SK-N-SH (cell line): Measurements from ENCODE around the gene GRM7. TPM values are rescaled to one million over a fixed set of nuclear protein-coding genes. Genes with fewer than 3 reads are reported as not detected.
A peak's percentile ranks its signal among the peaks of the same experiment; 100 is the strongest.

Experiments used
- CTCF ChIA-PET: fragments of 300-600, 350-600 bp; formaldehyde crosslinking; extraction: SDS; loops from one replicate; lab custom pipeline; 2021; lab: Yijun Ruan, JAX
- POLR2A ChIA-PET: fragments of 350-600 bp; sonication (Branson Sonifier 250); formaldehyde crosslinking; extraction: SDS; loops from one replicate; lab custom pipeline; 2020; ENCODE audit warnings: antibody characterized with exemption, inconsistent platforms; lab: Yijun Ruan, JAX
- DNase-seq: peaks from one replicate; pipeline ENCODE4 v3.0.0; 2012
- H2AFZ ChIP-seq: fragments of 200-600 bp; sonication (generic); 2 replicates; pipeline ENCODE4 v1.8.1; 2016; ENCODE audit warnings: antibody characterized with exemption, mild to moderate bottlenecking, low read depth
- H3F3A ChIP-seq: fragments of 200-600 bp; sonication (generic); replicated peaks from 2 replicates; pipeline ENCODE3; 2016; ENCODE audit warnings: antibody characterized with exemption, mild to moderate bottlenecking; ENCODE audit not compliant: insufficient read depth
- H3K27ac ChIP-seq, 2 experiments: fragments of 200-500 bp in 1 of 2; fragments of 200-600 bp in 1 of 2; sonication (Bioruptor generic) in 1 of 2; sonication (generic), shearing (Covaris generic) in 1 of 2; 2 replicates each; pipeline versions ENCODE4 v1.5.1 to v1.6.1; 2014 to 2016; ENCODE audit warnings: low read depth in 2 of 2, inconsistent platforms in 1 of 2, low read length in 1 of 2, mild to moderate bottlenecking in 1 of 2, mixed read lengths in 1 of 2
- H3K27me3 ChIP-seq: fragments of 200-600 bp; sonication (generic), shearing (Covaris generic); 2 replicates; pipeline ENCODE4 v1.6.1; 2016; ENCODE audit warnings: mixed run types; ENCODE audit not compliant: insufficient read depth
- H3K36me3 ChIP-seq, 2 experiments: fragments of 200-500 bp in 1 of 2; fragments of 200-600 bp in 1 of 2; sonication (Bioruptor generic) in 1 of 2; sonication (generic) in 1 of 2; replicated peaks in 1 of 2; 2 replicates each; pipeline versions ENCODE3 to v1.5.1; 2014 to 2016; ENCODE audit warnings: low read length in 1 of 2, mild to moderate bottlenecking in 1 of 2; ENCODE audit not compliant: insufficient read depth in 2 of 2, control insufficient read depth in 1 of 2
- H3K4me1 ChIP-seq, 2 experiments: fragments of 200-500 bp in 1 of 2; fragments of 200-600 bp in 1 of 2; sonication (Bioruptor generic) in 1 of 2; sonication (generic), shearing (Covaris generic) in 1 of 2; 2 replicates each; pipeline versions ENCODE4 v1.5.1 to v1.6.1; 2014 to 2016; ENCODE audit warnings: low read depth in 1 of 2, low read length in 1 of 2, mixed run types in 1 of 2; ENCODE audit not compliant: insufficient read depth in 2 of 2, control insufficient read depth in 1 of 2
- H3K4me2 ChIP-seq: fragments of 200-600 bp; sonication (generic), shearing (Covaris generic); 2 replicates; pipeline ENCODE4 v1.6.1; 2017; ENCODE audit warnings: mixed run types
- H3K4me3 ChIP-seq, 2 experiments: fragments of 200-500 bp in 1 of 2; fragments of 200-600 bp in 1 of 2; sonication (Bioruptor generic) in 1 of 2; sonication (generic), shearing (Covaris generic) in 1 of 2; 2 replicates each; pipeline versions ENCODE4 v1.5.1 to v1.8.1; 2014 to 2016; ENCODE audit warnings: low read depth in 2 of 2, inconsistent platforms in 1 of 2, low read length in 1 of 2, mild to moderate bottlenecking in 1 of 2, mixed read lengths in 1 of 2, moderate library complexity in 1 of 2
- H3K79me2 ChIP-seq: fragments of 200-600 bp; sonication (generic); 2 replicates; pipeline ENCODE4 v1.8.1; 2017; ENCODE audit warnings: mild to moderate bottlenecking; ENCODE audit not compliant: insufficient read depth
- H3K9ac ChIP-seq: fragments of 200-600 bp; sonication (generic); 2 replicates; pipeline ENCODE4 v1.6.1; 2017; ENCODE audit warnings: mixed run types
- H3K9me2 ChIP-seq: fragments of 200-600 bp; sonication (generic); 2 replicates; pipeline ENCODE4 v1.6.1; 2017; ENCODE audit warnings: mixed run types
- H3K9me3 ChIP-seq: fragments of 200-600 bp; sonication (generic); 2 replicates; pipeline ENCODE4 v1.6.1; 2017; ENCODE audit warnings: mixed run types, mild to moderate bottlenecking, moderate library complexity
- H4K20me1 ChIP-seq: fragments of 200-600 bp; sonication (generic); 2 replicates; pipeline ENCODE4 v1.6.1; 2017; ENCODE audit warnings: mild to moderate bottlenecking, mixed run types; ENCODE audit not compliant: insufficient read depth
- EZH2phosphoT487 ChIP-seq: fragments of 200-600 bp; sonication (generic); IDR thresholded peaks from 2 replicates; pipeline ENCODE4 v1.6.1; 2017; ENCODE audit warnings: low read depth, mixed run types, mild to moderate bottlenecking, antibody characterized with exemption, moderate library complexity, borderline replicate concordance
- FOSL2 ChIP-seq: IDR thresholded peaks from 2 replicates; pipeline ENCODE4 v1.4.0; 2012; ENCODE audit warnings: low read depth, mild to moderate bottlenecking, moderate library complexity, borderline replicate concordance
- FOXM1 ChIP-seq: IDR thresholded peaks from 2 replicates; pipeline ENCODE4 v1.4.0; 2012; ENCODE audit warnings: low read depth, mild to moderate bottlenecking
- GABPA ChIP-seq: IDR thresholded peaks from 2 replicates; pipeline ENCODE4 v1.4.0; 2012; ENCODE audit warnings: low read depth, mild to moderate bottlenecking
- IRF3 ChIP-seq: fragments of 150-350 bp; IDR thresholded peaks from 2 replicates; pipeline ENCODE4 v1.6.1; 2016; ENCODE audit warnings: mild to moderate bottlenecking, low read depth, low read length
- JUND ChIP-seq: IDR thresholded peaks from 2 replicates; pipeline ENCODE4 v1.4.0; 2012
- NFIC ChIP-seq: IDR thresholded peaks from 2 replicates; pipeline ENCODE4 v1.4.0; 2012; ENCODE audit warnings: borderline replicate concordance
- NRF1 ChIP-seq: IDR thresholded peaks from 2 replicates; pipeline ENCODE4 v1.6.1; 2012; ENCODE audit warnings: low read depth, mild to moderate bottlenecking, low read length
- PBX3 ChIP-seq: IDR thresholded peaks from 2 replicates; pipeline ENCODE4; 2012
- RCOR1 ChIP-seq: fragments of 150-350 bp; IDR thresholded peaks from 2 replicates; pipeline ENCODE4 v1.6.1; 2017; ENCODE audit warnings: antibody characterized with exemption, low read length
- RFX5 ChIP-seq: IDR thresholded peaks from 2 replicates; pipeline ENCODE4 v1.6.1; 2012; ENCODE audit warnings: mild to moderate bottlenecking, improper control_type of control experiment, low read length
- SIN3A ChIP-seq: IDR thresholded peaks from 2 replicates; pipeline ENCODE4 v1.6.1; 2012; ENCODE audit warnings: low read depth, mild to moderate bottlenecking, low read length, moderate library complexity, borderline replicate concordance
- SMC3 ChIP-seq: IDR thresholded peaks from 2 replicates; pipeline ENCODE4 v1.6.1; 2012; ENCODE audit warnings: low read depth, low read length, improper control_type of control experiment
- TAF1 ChIP-seq: IDR thresholded peaks from 2 replicates; pipeline ENCODE4 v1.6.1; 2012; ENCODE audit warnings: low read depth, mild to moderate bottlenecking, low read length, moderate library complexity, borderline replicate concordance
- USF2 ChIP-seq: fragments of 150-350 bp; IDR thresholded peaks from 2 replicates; pipeline ENCODE4 v1.6.1; 2017; ENCODE audit warnings: antibody characterized with exemption, low read length, low read depth, borderline replicate concordance
- WGBS: methylation state at CpG from one replicate; pipeline ENCODE4 v1.1.6; 2017; ENCODE audit warnings: low lambda C conversion rate; 5-methylcytosine and 5-hydroxymethylcytosine counted together
- polyA plus RNA-seq, 3 experiments: library from polyadenylated mRNA; depleted of rRNA; stranded (reverse); fragments of >200 nt; gene quantifications; 2 replicates each; pipeline ENCODE4 v1.2.3, GENCODE V29; 2012
- TF ChIP-seq, protein P1 (sequence below): fragments of 200-600 bp; sonication (generic); IDR thresholded peaks from 2 replicates; pipeline ENCODE4 v1.6.1; 2017; ENCODE audit warnings: antibody characterized with exemption, mild to moderate bottlenecking, moderate library complexity
- TF ChIP-seq, protein P2 (sequence below): IDR thresholded peaks from 2 replicates; pipeline ENCODE4 v1.4.0; 2012; ENCODE audit warnings: low read depth, borderline replicate concordance
- TF ChIP-seq, protein P3 (sequence below): IDR thresholded peaks from 2 replicates; pipeline ENCODE4 v1.4.0; 2012; ENCODE audit warnings: low read depth
- TF ChIP-seq, protein P4 (sequence below): IDR thresholded peaks from 2 replicates; pipeline ENCODE4 v1.6.1; 2012; ENCODE audit warnings: mild to moderate bottlenecking, low read depth, low read length, moderate library complexity

The GRM7 gene
- polyA plus RNA-seq, 1 of the 3 experiments (the other 2 are of a cell fraction) = 0.03 TPM

DNA sequence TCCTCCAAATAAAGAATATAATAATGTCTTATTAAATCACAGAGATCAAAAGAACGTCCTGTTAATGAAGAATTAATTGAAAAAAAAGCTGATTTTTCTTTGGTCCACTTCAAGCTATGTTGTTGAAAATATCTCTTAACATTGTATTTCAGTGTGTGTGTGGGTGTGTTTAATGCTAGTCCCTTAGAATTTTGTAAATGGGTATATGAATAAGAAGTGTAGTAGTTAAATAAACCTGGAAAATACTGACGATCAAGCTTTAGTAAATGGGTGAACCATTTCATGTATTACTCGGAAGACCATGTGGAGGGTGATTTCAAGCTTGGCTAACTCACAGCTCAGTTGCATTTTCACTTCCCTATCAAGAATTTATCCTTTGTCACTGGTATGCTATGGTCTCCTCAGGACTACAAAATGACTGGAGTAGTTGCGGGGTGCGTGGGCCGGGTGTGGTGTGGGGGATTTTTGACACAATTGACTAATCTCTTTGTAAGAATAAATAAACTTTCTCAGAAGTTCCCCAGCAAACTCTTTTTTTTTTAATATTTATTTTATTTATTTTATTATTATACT, 586.4 kb downstream of the GRM7 start (continued):
- TF ChIP-seq USF2 (no peak), JUND (no peak), FOSL2 (no peak), NRF1 (no peak)

DNA sequence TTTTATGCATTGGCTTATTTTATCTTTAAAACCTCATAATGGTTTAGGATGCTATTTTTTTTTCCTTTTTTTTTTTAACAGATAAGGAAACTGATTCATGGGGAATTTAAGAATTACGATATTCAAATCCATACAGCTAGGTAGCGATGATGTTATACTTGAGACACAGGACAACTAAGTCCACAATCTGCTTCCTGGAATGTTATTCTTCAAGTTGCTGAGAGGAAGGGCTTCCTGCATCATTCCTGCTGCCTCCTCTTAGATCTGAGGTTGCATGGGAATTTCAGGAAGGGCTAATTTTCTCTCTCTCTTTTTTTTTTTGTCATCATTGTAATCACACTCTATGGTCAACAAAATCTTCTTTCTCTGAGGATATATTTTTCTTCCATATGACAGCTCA, 595.5 kb downstream of the GRM7 start:
- Histone ChIP-seq H2AFZ (0 out of 2 replicates have a peak overlapping the region, but pooled peaks have one; percentile 9), H3K27me3 (no peaks in the 10 kb centered on the region), H3K9me2 (no peaks in the 10 kb centered on the region), H3K9ac (no peak overlapping the region), H3K27ac (no peak overlapping the region), H3K4me2 (no peak overlapping the region), H3K79me2 (no peaks in the 10 kb centered on the region)
- POLR2A ChIA-PET = no interaction called here
- WGBS = 64% methylated on average over 2 of the region's 2 CpGs
- TF ChIP-seq FOXM1 (no peak), RFX5 (no peak), IRF3 (no peak), RCOR1 (no peak), EZH2phosphoT487 (no peak), TAF1 (no peak), SIN3A (no peak), GABPA (no peak), NFIC (no peak), PBX3 (no peak), SMC3 (no peak)
- TF ChIP-seq, protein P1, sequence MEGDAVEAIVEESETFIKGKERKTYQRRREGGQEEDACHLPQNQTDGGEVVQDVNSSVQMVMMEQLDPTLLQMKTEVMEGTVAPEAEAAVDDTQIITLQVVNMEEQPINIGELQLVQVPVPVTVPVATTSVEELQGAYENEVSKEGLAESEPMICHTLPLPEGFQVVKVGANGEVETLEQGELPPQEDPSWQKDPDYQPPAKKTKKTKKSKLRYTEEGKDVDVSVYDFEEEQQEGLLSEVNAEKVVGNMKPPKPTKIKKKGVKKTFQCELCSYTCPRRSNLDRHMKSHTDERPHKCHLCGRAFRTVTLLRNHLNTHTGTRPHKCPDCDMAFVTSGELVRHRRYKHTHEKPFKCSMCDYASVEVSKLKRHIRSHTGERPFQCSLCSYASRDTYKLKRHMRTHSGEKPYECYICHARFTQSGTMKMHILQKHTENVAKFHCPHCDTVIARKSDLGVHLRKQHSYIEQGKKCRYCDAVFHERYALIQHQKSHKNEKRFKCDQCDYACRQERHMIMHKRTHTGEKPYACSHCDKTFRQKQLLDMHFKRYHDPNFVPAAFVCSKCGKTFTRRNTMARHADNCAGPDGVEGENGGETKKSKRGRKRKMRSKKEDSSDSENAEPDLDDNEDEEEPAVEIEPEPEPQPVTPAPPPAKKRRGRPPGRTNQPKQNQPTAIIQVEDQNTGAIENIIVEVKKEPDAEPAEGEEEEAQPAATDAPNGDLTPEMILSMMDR = no peak
- TF ChIP-seq, protein P2, sequence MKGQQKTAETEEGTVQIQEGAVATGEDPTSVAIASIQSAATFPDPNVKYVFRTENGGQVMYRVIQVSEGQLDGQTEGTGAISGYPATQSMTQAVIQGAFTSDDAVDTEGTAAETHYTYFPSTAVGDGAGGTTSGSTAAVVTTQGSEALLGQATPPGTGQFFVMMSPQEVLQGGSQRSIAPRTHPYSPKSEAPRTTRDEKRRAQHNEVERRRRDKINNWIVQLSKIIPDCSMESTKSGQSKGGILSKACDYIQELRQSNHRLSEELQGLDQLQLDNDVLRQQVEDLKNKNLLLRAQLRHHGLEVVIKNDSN = no peak
- TF ChIP-seq, protein P3, sequence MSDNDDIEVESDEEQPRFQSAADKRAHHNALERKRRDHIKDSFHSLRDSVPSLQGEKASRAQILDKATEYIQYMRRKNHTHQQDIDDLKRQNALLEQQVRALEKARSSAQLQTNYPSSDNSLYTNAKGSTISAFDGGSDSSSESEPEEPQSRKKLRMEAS = no peak
- TF ChIP-seq, protein P4, sequence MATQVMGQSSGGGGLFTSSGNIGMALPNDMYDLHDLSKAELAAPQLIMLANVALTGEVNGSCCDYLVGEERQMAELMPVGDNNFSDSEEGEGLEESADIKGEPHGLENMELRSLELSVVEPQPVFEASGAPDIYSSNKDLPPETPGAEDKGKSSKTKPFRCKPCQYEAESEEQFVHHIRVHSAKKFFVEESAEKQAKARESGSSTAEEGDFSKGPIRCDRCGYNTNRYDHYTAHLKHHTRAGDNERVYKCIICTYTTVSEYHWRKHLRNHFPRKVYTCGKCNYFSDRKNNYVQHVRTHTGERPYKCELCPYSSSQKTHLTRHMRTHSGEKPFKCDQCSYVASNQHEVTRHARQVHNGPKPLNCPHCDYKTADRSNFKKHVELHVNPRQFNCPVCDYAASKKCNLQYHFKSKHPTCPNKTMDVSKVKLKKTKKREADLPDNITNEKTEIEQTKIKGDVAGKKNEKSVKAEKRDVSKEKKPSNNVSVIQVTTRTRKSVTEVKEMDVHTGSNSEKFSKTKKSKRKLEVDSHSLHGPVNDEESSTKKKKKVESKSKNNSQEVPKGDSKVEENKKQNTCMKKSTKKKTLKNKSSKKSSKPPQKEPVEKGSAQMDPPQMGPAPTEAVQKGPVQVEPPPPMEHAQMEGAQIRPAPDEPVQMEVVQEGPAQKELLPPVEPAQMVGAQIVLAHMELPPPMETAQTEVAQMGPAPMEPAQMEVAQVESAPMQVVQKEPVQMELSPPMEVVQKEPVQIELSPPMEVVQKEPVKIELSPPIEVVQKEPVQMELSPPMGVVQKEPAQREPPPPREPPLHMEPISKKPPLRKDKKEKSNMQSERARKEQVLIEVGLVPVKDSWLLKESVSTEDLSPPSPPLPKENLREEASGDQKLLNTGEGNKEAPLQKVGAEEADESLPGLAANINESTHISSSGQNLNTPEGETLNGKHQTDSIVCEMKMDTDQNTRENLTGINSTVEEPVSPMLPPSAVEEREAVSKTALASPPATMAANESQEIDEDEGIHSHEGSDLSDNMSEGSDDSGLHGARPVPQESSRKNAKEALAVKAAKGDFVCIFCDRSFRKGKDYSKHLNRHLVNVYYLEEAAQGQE = no peak
- TF ChIP-seq, all 33 proteins: peak for 0
- H3K9me3 ChIP-seq = no peaks in the 10 kb centered on the region
- no peaks in the 10 kb centered on the region for H3K36me3 ChIP-seq
- H3K4me1 ChIP-seq = no peaks in the 10 kb centered on the region
- no peak for DNase-seq
- no peaks in the 10 kb centered on the region for H3F3A ChIP-seq
- CTCF ChIA-PET = no interaction called here
- no peak overlapping the region for H3K4me3 ChIP-seq
- no peaks in the 10 kb centered on the region for H4K20me1 ChIP-seq
